Activated CD4-positive, alpha-beta T cell treated with anti-CD3 and anti-CD28 coated beads, Interleukin-2, amount 50 U/mL, for 48 hours (primary cell): Measurements from ENCODE around the gene ABLIM2.

Experiments
- DNase-seq, 2 experiments: peaks; one replicate each; pipeline ENCODE4 v3.0.0-alpha.2; 2020

The ABLIM2 gene

GRCh38 chr4:8081621-8082516 lies 76.7 kb downstream of the ABLIM2 start:
- no peak for DNase-seq

- no peak for DNase-seq
Measured at GRCh38 chr4:8081171-8081570, 77.4 kb downstream of the ABLIM2 start.

GRCh38 chr4:8080754-8081065 lies 77.9 kb downstream of the ABLIM2 start:
- DNase-seq, result no peak

DNA sequence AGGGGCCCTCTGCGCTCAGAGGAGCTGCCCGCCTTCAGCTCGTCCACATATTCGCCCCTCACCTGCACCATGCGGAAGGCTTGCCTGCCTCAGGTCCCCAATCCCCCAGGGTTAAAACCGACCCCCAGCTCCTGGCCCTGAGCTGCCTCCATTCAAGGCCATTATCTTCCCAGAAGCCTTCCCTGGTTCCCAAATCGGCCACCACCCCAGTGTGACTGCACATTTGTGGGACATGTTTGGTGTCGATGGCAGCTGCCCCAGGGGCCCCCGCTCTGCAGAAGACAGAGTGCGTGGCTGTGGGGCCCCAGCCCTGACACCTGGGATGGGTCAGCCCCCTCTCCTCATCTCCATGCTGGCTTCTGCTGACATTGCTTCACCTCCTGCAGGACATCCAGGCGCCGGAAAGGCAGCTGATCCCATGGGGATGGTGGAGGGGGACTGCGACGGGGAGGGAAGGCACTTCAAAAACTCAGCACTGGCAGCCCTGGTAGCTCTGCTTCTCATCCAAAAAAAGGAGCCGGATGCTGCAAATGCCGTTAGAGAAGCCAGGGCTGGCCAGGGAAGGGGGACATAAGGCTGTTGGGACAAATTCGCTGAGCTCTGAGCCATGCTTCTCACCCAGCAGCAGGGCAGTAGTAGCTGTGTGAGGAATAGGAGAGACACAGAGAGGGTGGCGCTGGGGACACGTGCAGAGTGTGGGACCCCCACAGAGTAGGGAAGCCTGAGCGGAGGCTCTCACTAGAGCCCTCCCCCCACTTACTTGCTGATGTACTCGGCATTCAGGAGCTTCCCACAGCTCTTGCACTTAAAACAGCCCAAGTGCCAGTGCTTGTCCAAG lies 78.5 kb downstream of the ABLIM2 start:
- DNase-seq, result no peak

DNA sequence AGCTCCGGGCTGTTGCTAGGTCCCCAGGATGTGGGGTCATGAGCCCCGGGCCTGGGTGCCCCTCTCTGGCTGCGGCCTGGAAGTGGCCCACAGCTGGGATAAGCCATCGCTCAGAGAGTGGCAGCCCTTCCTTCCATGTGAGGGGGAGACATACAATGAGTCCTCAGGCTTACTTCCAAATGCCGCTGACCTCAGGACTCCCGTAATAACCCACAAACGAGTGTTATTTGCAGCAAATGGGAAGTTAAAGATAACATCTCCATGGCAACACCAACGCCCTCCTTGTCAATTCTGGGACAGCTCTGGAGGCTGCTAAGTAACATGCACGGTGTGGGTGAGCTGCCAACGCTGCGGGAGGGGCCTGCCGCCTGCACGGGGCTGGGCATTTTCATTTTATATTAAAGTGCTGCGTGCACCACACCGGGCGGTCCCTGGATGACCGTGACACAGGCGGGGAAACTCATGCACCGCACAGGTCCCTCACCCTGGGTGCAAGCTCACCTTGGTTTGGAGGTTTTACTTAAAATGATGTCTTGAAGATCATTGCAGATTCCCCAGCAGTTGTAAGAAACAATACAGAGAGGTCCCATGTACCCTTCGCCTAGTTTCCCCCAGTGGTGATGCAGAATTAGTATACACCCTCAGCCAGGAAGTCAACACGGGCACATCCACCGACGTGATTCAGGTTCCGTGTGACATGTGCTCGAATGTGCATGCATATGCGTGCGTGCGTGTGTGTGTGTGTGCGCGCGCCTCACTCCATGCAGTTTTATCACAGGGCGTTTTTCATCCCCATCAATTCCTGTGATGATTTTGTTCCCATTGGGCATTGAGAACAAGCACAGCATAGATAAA lies 79.4 kb downstream of the ABLIM2 start:
- no peak for DNase-seq

DNA sequence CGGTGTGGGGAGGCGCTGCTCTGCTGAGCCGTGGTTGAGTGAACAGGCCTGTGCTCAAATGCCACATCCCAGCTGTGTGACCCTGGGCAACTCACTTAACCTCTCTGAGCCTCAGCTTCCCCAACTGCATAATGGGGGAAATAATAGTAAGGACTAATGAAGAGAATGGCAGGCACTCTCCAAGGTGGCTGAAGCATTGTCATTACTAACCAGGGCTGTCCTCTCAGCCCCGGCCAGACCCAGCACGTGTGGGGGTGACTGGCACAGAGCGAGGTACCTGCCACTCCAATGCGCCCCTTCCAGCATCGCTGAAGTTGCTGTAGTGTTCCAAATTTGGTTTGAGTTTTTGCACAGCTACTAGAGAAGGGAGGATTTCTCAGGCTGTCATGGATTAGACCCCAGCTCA lies 80.0 kb downstream of the ABLIM2 start:
- no peak for DNase-seq

DNA sequence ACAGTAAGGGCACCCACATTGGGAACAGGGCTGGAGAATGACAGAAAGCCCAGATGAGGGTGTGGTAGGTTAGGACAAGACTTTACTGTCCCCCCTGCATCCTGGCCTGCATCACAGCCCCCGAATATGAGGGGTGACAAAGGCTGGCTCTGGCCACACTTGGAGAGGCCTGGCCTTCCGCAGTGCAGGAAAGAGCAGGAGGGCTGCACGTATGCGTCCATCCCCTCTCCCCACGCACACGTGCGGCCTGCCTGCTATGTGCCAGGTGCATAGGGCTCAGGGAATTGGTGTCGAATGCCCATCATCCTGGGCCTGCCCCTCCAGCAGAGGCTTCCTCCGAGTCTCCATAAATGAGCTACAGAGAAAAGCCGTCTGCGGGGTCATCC lies 80.5 kb downstream of the ABLIM2 start:
- DNase-seq, result no peak

DNA sequence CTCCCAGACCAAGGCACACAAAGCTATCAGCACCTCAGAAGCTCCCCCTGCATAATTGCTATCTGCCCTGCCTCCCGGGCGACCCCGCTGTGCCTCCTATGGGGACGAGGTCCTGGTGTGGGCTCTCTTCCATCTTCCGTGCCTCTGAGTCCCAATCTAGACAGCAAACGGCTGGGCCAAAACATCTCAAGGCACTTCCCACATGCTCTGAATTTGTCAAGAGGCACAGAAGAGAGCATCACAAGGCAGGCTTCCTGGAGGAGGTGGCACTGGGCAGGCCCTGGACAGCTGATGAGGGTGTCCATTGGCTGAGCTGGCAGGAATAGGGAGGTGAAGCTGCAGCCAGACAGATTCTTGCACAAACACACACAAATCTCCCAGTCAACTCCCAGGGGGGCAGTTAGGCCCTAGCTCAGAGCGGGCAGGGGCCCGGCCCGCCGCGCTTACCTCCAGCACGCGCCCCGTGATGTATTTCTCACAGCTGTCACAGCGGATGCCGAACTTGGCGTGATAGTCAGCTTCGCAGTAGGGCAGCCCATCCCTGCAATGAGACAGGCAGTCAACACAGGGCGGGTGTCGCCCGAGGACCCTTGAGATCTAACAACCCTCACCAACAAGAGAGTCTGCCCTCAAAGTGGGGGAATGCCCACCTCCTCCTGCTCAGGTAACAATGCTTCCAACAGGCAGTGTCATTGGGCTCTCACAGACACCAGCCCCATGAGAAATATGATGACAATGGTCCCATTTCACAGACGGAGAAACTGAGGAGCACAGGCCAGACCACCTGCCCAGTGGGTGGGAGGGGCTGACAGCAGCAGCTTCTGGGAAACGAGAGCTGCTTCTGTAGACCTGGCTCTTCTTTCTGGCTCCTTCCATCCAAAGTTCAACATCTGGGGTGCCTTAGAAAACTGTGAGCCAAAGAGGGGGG lies 81.2 kb downstream of the ABLIM2 start:
- no peak for DNase-seq

DNA sequence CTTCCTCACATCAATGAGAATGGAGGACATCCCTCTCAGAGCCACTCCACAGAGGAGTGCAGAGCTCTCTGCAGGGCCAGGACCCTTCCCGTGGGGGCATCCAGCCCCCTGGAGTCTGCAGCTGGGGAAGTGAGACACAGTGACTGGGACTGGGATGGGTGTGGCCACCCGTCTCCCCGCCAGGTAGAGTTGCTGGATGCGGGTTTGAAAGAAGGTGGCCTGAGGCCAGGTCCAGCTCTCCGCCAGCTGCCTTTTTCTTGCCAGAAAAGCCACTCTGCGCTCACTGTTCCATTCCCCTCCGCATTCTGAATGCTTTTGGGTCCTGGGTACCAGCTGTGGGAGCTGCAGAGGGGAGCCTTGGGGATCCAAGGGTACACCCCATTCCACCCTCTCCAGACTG lies 82.6 kb downstream of the ABLIM2 start:
- DNase-seq, result no peak

GRCh38 chr4:8073206-8073863 lies 85.3 kb downstream of the ABLIM2 start:
- DNase-seq, result no peak

GRCh38 chr4:8072235-8072968 lies 86.2 kb downstream of the ABLIM2 start:
- DNase-seq, result no peak

- no peak for DNase-seq
Measured at GRCh38 chr4:8071766-8072165, 86.8 kb downstream of the ABLIM2 start.

- no peak for DNase-seq
Measured at GRCh38 chr4:8070736-8071718, 87.6 kb downstream of the ABLIM2 start.

DNA sequence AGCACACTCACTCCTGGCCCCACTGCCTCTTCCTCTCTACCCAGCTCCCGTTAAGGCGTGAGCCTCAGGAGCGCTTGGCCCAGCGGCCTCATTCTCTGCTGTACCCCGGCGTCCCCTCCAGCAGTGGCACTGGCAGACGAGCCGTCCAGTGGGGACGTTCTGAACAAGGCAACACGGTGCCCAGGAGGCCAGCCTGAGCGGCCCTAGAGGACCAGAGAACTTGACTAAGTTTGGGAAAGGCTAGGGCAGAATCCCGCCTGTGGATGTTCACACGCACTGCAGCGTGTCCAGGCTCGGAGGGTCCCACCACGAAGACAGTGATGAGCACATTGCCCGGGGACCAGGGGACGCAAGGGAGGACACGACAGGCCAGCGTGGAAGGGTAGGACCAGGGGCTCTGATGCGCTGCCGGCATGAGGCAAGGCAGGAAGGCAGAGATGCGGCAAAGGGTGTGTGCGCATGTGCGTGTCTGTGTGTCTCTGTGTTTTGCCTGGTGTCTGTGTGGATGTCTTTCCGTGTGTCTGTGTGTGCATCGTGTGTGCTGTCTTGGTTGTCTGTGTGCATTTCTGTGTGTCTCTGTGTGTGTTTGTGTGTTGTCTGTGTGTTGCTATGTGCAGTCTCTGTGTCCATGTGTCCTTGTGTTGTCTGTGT lies 89.4 kb downstream of the ABLIM2 start:
- DNase-seq, result no peak

- DNase-seq, result no peak
Measured at GRCh38 chr4:8067945-8068896, 90.4 kb downstream of the ABLIM2 start.

GRCh38 chr4:8067274-8067936 lies 91.2 kb downstream of the ABLIM2 start:
- DNase-seq, result no peak

GRCh38 chr4:8066336-8066931 lies 92.2 kb downstream of the ABLIM2 start:
- DNase-seq, result no peak
